ENCODE data around the gene HORMAD2. TPM values are rescaled to one million over a fixed set of nuclear protein-coding genes. Genes with fewer than 3 reads are reported as not detected.

The HORMAD2 gene
- total RNA-seq, 1 experiment from 2014 or later: not detected

DNA sequence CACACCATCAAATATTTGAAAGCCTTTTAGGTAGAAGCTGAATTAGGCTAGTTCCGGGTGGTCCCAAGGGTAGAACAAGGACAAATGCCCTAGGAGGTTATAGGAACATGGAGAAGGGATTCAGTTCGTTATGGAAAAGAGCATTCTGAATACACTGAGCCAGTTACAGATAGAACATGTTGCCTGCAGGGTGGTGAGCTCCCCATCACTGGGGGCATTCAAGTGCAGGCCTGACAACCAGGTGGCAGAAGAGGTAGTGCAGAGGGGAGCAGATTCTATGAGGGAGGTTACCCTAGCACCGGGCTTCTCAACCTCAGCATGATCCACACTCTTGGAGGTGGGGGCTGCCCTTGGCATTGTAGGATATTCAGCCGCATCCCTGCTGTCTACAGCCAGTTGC lies 142.1 kb downstream of the HORMAD2 start:
- no peak for DNase-seq (ENCODE audit: extremely low read depth, low read depth)

GRCh38 chr22:30223303-30223702 lies 143.0 kb downstream of the HORMAD2 start:
- no peak for DNase-seq (ENCODE audit: extremely low read depth, low read depth)

DNA sequence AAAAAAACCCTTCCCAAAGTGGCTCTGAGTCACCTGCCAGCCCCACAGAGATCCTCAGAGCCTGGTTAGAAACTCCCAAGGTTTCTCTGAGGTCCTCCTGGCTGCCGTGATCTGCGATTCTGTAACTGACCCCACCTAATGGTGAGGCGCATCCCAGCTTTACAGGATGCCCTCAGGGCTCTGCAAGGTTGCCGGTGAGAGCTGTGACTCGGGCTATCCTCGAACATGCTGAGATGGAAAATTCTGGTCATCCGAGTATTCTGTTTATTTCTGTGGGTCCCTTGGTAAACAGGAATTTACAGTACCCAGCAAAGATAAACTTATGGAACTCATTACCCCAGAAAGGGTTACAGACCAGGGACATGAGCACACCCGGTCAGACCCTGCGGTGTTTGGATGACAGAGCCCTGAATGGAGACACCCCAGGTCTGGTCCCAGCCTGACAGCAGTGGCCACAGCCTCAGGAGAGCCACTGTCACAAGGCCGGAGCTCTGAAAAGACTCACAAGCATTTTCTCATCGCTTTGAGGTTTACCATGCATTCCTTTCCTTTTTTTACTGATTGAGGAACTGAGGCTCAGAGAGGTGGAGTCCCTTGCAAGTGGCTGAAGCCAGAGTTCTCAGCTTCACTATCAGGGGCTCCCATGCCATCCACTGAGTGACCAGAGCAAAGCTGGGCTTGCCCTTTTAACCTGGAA lies 144.0 kb downstream of the HORMAD2 start:
- DNase-seq (ENCODE audit: extremely low read depth, low read depth): no peak

DNA sequence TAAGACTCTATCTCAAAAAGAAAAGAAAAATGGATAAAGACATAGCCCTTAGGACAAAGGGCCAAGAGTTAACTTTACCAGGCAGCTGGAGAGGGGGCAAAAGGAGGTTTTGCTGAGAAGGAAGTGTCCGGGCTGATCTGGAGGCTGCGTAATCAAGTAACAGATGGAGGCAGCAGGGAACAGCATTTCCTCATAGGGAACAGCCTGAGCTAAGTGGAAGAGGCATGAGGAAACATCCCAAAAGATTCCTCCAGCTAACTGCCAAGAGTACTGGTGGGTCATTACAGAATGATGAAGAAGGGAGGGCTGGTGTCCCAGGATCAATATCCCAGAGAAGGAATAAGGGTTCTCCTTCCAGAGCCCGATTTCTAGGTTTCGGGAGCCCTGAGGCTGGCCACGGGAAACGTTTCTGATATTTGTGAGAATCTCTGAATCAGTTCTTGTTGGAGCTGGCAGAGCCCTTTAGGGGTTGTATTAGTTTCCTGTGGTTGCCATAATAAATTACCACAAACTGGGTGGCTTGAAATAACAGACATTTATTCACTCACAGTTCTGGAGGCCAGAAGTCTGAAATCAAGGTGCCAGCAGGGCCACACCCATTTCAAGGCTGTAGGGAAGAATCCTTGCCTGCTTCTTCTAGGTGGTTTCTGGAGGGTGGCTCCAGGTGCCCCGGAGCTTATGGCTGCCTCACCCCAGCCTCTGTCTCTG lies 145.1 kb downstream of the HORMAD2 start:
- DNase-seq (ENCODE audit: extremely low read depth, low read depth): no peak

DNA sequence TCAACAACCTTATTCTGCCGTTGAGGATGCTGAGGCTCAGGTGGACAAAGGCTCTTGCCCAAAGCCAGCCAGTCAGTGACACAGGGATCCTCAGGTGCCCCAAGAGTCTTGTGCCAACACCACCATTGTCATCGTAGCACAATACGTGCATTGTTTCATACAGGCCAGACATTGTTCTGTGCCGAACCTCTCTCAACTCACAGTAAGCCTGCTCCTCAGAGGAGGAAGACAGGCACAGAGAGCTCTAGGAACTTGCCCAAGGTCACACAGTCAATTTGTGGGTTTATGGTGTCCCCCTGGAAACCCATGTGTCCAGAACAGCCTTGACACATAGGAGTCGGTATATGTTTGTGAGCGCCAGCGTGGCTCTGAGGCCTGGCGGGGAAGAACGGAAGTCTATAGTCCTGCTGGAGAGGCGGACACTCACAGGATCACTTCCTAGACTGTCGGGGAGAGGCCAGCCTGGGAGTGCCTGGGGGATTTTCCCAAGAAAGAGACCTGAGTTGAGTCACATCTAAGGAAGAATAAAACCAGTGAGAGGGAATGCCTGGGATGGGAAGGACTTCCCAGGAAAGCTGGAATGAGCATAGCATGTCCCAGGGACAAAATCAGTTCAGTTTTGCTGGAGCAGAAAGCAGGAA lies 146.0 kb downstream of the HORMAD2 start:
- DNase-seq (ENCODE audit: extremely low read depth, low read depth): no peak

Other genes starting within 250 kb of the HORMAD2 start
- 16.3 and 18.6 TPM in 2 replicates for gene ASCC2, start 242.2 kb upstream of the HORMAD2 start, total RNA-seq (2014; rRNA removed; shearing (Covaris generic))
- 10.1 and 11.2 TPM in 2 replicates for gene MTMR3, start 197.3 kb upstream of the HORMAD2 start, total RNA-seq (2014; rRNA removed; shearing (Covaris generic))
- gene LIF, start 166.3 kb downstream of the HORMAD2 start, total RNA-seq (2014; rRNA removed; shearing (Covaris generic)): 70.9 and 73.5 TPM in 2 replicates
- gene OSM, start 186.4 kb downstream of the HORMAD2 start, total RNA-seq (2014; rRNA removed; shearing (Covaris generic)): 4.8 and 6.1 TPM in 2 replicates
- gene CASTOR1, start 209.0 kb downstream of the HORMAD2 start, total RNA-seq (2014; rRNA removed; shearing (Covaris generic)): 11.1 and 15.8 TPM in 2 replicates
- gene TBC1D10A, start 246.5 kb downstream of the HORMAD2 start, total RNA-seq (2014; rRNA removed; shearing (Covaris generic)): 4.0 and 4.6 TPM in 2 replicates

Measured in NCI-H460 (cell line).